Measurements from ENCODE around the gene NUCB1. TPM values are rescaled to one million over a fixed set of nuclear protein-coding genes. Genes with fewer than 3 reads are reported as not detected.
"Not testable (repeated sequence)": the region's sequence is repeated elsewhere in the genome, so short reads cannot be mapped to it uniquely, and the experiment has no call there.

The NUCB1 gene
- total RNA-seq, 4 donors from 2014 or later = 154 to 506 (median 444) TPM

- peak overlapping the region; percentile 75 to 95 (median 83) for H3K4me3 ChIP-seq
- H3K36me3 ChIP-seq = peaks cover 0 to 56% (median 0%) of the 10 kb centered on the region in 3 donors
- peak in 1 of 2 donors; percentile 14 for TF ChIP-seq POLR2A (IDR thresholded peaks at IDR 0.05)
- H3K27me3 ChIP-seq, H3K9me3 ChIP-seq: not testable (repeated sequence)
- DNase-seq = peak in 2 of 3 donors; percentile 51 to 71
- peak overlapping the region; percentile 98 to 100 (median 100) for H3K27ac ChIP-seq
- peaks cover 4 to 32% (median 22%) of the 10 kb centered on the region in 4 donors for H3K4me1 ChIP-seq
Measured at GRCh38 chr19:48876043-48876981, 23.8 kb upstream of the NUCB1 start.

- peaks cover 0 to 56% (median 0%) of the 10 kb centered on the region in 3 donors for H3K36me3 ChIP-seq
- TF ChIP-seq CTCF (IDR thresholded peaks at IDR 0.05) = no peak
- TF ChIP-seq POLR2A (IDR thresholded peaks at IDR 0.05) = no peak
Measured at GRCh38 chr19:48877855-48878195, 22.3 kb upstream of the NUCB1 start.

GRCh38 chr19:48878196-48879024, 21.7 kb upstream of the NUCB1 start:
- no peaks in the 10 kb centered on the region for H3K9me3 ChIP-seq
- peaks cover 4 to 32% (median 22%) of the 10 kb centered on the region in 4 donors for H3K4me1 ChIP-seq
- peak overlapping the region in 2 of 4 donors; percentile 29 to 51 for H3K27ac ChIP-seq
- H3K4me3 ChIP-seq = no peak overlapping the region
- TF ChIP-seq POLR2A (IDR thresholded peaks at IDR 0.05) (no peak), CTCF (IDR thresholded peaks at IDR 0.05) (no peak)
- no peak for DNase-seq
- peaks cover 0 to 52% (median 0%) of the 10 kb centered on the region in 3 donors for H3K36me3 ChIP-seq
- no peaks in the 10 kb centered on the region for H3K27me3 ChIP-seq

More at GRCh38 chr19:48877855-48878195, 22.3 kb upstream of the NUCB1 start:
- no peak for DNase-seq
- Histone ChIP-seq H3K4me1 (peaks cover 4 to 32% (median 22%) of the 10 kb centered on the region in 4 donors), H3K27ac (peak overlapping the region in 1 of 4 donors; percentile 29), H3K27me3 (no peaks in the 10 kb centered on the region), H3K4me3 (no peak overlapping the region), H3K9me3 (no peaks in the 10 kb centered on the region)

- DNase-seq = no peak
- peaks cover 4 to 25% (median 16%) of the 10 kb centered on the region in 4 donors for H3K4me1 ChIP-seq
- H3K4me3 ChIP-seq = no peak overlapping the region
- no peak overlapping the region for H3K27ac ChIP-seq
- no peaks in the 10 kb centered on the region for H3K27me3 ChIP-seq
- no peak for TF ChIP-seq CTCF (IDR thresholded peaks at IDR 0.05)
- no peak for TF ChIP-seq POLR2A (IDR thresholded peaks at IDR 0.05)
- peaks cover 0 to 45% (median 0%) of the 10 kb centered on the region in 3 donors for H3K36me3 ChIP-seq
- no peaks in the 10 kb centered on the region for H3K9me3 ChIP-seq
Measured at GRCh38 chr19:48879025-48879637, 21.0 kb upstream of the NUCB1 start.

- H3K9me3 ChIP-seq, H3K27ac ChIP-seq: not testable (repeated sequence)
- peaks cover 4 to 21% (median 12%) of the 10 kb centered on the region in 4 donors for H3K4me1 ChIP-seq
Measured at GRCh38 chr19:48879696-48880095, 20.4 kb upstream of the NUCB1 start.

More at GRCh38 chr19:48879696-48880095, 20.4 kb upstream of the NUCB1 start:
- not testable (repeated sequence) for H3K27me3 ChIP-seq, DNase-seq, H3K4me3 ChIP-seq
- peaks cover 0 to 39% (median 0%) of the 10 kb centered on the region in 3 donors for H3K36me3 ChIP-seq

All from Peyer's patch (tissue), 4 donors.